ENCODE data around the gene SLC25A33. TPM values are rescaled to one million over a fixed set of nuclear protein-coding genes. Genes with fewer than 3 reads are reported as not detected.

Gene SLC25A33
- total and polyA plus RNA-seq, 2 donors (not counting 1 experiment from before 2014, with no cell fraction given): 2.3 to 5.0 TPM

DNA sequence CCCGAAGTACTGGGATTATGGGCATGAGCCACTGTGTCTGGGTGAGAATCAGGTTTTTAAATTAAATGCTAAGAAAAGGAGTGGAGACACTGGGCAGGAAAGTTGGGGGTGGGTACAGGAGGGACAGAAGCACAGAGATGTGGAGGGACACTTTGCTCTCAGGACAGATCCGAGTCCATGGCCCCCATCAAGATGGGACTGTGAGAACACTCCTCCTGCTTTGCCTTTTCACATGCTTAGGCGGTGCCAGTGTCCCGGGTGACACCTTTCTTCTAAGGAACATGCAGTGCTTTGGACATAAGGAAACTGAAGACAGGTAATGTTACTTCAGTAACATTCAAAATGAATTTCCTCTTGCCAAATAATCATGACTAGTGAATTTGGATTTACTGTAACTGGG, 16.7 kb downstream of the SLC25A33 start:
- H3K79me2 ChIP-seq (ENCODE audit: control insufficient read depth, insufficient read depth, low read length): peaks cover 22% of the 10 kb centered on the region
- no peak for ATAC-seq (ENCODE audit: low read depth)
- no peak overlapping the region for H3K9ac ChIP-seq (ENCODE audit: low read length)
- WGBS (ENCODE audit: insufficient coverage): 100% methylated on average over 2 of the region's 4 CpGs
- CTCF ChIA-PET: no interaction called here
- Mint-ChIP-seq H3K9me3 (ENCODE audit: insufficient read depth) (no peaks in the 10 kb centered on the region), H3K27me3 (no peaks in the 10 kb centered on the region), H3K27ac (no peak overlapping the region), H3K4me1 (peaks cover 9% of the 10 kb centered on the region), H3K4me3 (no peak overlapping the region)
- H3K4me3 ChIP-seq (ENCODE audit: control extremely low read depth in 1 of 5, extremely low read depth in 1 of 5, insufficient read depth in 1 of 5, low read depth in 2 of 5, low read length in 4 of 5): no peak overlapping the region
- peaks cover 6% of the 10 kb centered on the region for H4K20me1 ChIP-seq (ENCODE audit: control insufficient read depth, insufficient read depth, low read length, poor library complexity, severe bottlenecking)
- TF ChIP-seq EZH2 (IDR thresholded peaks at IDR 0.05; ENCODE audit: borderline replicate concordance, insufficient read depth, low read depth, low read length, poor library complexity, severe bottlenecking): no peak
- TF ChIP-seq, protein P1, sequence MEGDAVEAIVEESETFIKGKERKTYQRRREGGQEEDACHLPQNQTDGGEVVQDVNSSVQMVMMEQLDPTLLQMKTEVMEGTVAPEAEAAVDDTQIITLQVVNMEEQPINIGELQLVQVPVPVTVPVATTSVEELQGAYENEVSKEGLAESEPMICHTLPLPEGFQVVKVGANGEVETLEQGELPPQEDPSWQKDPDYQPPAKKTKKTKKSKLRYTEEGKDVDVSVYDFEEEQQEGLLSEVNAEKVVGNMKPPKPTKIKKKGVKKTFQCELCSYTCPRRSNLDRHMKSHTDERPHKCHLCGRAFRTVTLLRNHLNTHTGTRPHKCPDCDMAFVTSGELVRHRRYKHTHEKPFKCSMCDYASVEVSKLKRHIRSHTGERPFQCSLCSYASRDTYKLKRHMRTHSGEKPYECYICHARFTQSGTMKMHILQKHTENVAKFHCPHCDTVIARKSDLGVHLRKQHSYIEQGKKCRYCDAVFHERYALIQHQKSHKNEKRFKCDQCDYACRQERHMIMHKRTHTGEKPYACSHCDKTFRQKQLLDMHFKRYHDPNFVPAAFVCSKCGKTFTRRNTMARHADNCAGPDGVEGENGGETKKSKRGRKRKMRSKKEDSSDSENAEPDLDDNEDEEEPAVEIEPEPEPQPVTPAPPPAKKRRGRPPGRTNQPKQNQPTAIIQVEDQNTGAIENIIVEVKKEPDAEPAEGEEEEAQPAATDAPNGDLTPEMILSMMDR (IDR thresholded peaks at IDR 0.05): no peak
- POLR2A ChIA-PET: no interaction called here
- H3K36me3 ChIP-seq (replicated peaks in 1 of 2; ENCODE audit: control extremely low read depth in 1 of 2, control insufficient read depth in 1 of 2, extremely low read depth in 1 of 2, insufficient read depth in 2 of 2, low read length in 1 of 2): peaks cover 0 to 33% of the 10 kb centered on the region in 2 experiments
- DNase-seq: no peak
- no peaks in the 10 kb centered on the region for H3K27me3 ChIP-seq (replicated peaks in 1 of 4; ENCODE audit: control extremely low read depth in 1 of 4, control insufficient read depth in 3 of 4, insufficient read depth in 4 of 4, low read length in 3 of 4)
- H3K9me3 ChIP-seq (ENCODE audit: control extremely low read depth in 1 of 3, control insufficient read depth in 2 of 3, insufficient read depth in 1 of 3, low read length in 2 of 3): no peaks in the 10 kb centered on the region
- no peaks in the 10 kb centered on the region for H3K4me1 ChIP-seq (ENCODE audit: control insufficient read depth in 2 of 2, insufficient read depth in 2 of 2, low read length in 2 of 2)
- no peak overlapping the region for H2AFZ ChIP-seq (ENCODE audit: insufficient read depth, low read depth, low read length, poor library complexity, severe bottlenecking)
- intact Hi-C loops (cut with micrococcal nuclease): no loop called here
- no peak overlapping the region for H3K27ac ChIP-seq (ENCODE audit: low read length in 2 of 2)
- no peak overlapping the region for H3K4me2 ChIP-seq (replicated peaks; ENCODE audit: low read depth, low read length, poor library complexity, severe bottlenecking)

DNA sequence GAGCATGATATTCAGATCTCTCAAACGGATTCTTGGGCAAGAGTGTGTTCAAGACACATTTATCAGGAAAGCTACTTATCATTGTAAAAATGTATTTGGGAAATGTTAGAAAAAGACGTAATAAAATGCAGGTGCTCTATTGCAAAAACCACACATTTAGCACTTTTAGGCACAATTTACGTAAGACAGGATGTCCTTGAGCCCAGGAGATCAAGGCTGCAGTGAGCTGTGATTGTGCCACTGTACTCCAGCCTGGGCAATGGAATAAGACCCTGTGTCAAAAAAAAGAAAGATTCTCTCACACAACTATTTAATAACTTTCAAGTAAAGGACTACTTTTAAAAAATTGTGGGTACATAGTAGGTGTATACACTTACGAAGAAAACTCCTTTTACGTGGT, 18.4 kb downstream of the SLC25A33 start:
- Mint-ChIP-seq H3K27me3 (no peaks in the 10 kb centered on the region), H3K27ac (no peak overlapping the region), H3K9me3 (ENCODE audit: insufficient read depth) (no peaks in the 10 kb centered on the region), H3K4me3 (no peak overlapping the region), H3K4me1 (peaks cover 6% of the 10 kb centered on the region)
- Histone ChIP-seq H3K4me3 (ENCODE audit: control extremely low read depth in 1 of 5, extremely low read depth in 1 of 5, insufficient read depth in 1 of 5, low read depth in 2 of 5, low read length in 4 of 5) (no peak overlapping the region), H3K4me1 (ENCODE audit: control insufficient read depth in 2 of 2, insufficient read depth in 2 of 2, low read length in 2 of 2) (no peaks in the 10 kb centered on the region), H3K27ac (ENCODE audit: low read length in 2 of 2) (no peak overlapping the region), H3K36me3 (replicated peaks in 1 of 2; ENCODE audit: control extremely low read depth in 1 of 2, control insufficient read depth in 1 of 2, extremely low read depth in 1 of 2, insufficient read depth in 2 of 2, low read length in 1 of 2) (peaks cover 0 to 33% of the 10 kb centered on the region in 2 experiments), H3K9ac (ENCODE audit: low read length) (no peak overlapping the region), H3K9me3 (ENCODE audit: control extremely low read depth in 1 of 3, control insufficient read depth in 2 of 3, insufficient read depth in 1 of 3, low read length in 2 of 3) (no peaks in the 10 kb centered on the region), H3K4me2 (replicated peaks; ENCODE audit: low read depth, low read length, poor library complexity, severe bottlenecking) (no peak overlapping the region), H3K79me2 (ENCODE audit: control insufficient read depth, insufficient read depth, low read length) (peaks cover 16% of the 10 kb centered on the region), H3K27me3 (replicated peaks in 1 of 4; ENCODE audit: control extremely low read depth in 1 of 4, control insufficient read depth in 3 of 4, insufficient read depth in 4 of 4, low read length in 3 of 4) (no peaks in the 10 kb centered on the region), H4K20me1 (ENCODE audit: control insufficient read depth, insufficient read depth, low read length, poor library complexity, severe bottlenecking) (peaks cover 6% of the 10 kb centered on the region), H2AFZ (ENCODE audit: insufficient read depth, low read depth, low read length, poor library complexity, severe bottlenecking) (no peak overlapping the region)
- no peak for TF ChIP-seq EZH2 (IDR thresholded peaks at IDR 0.05; ENCODE audit: borderline replicate concordance, insufficient read depth, low read depth, low read length, poor library complexity, severe bottlenecking)
- TF ChIP-seq, protein P1 (IDR thresholded peaks at IDR 0.05): no peak
- ChIA-PET POLR2A (interaction anchor here (0.6 kb wide), 1 partner anchor 13 kb away, joined by 3 read pairs; no protein-coding TSS in a partner anchor), CTCF (interaction anchor here (0.9 kb wide), 1 partner anchor 8 kb away, joined by 3 read pairs; no protein-coding TSS in a partner anchor)
- ATAC-seq (ENCODE audit: low read depth) (no peak), DNase-seq (no peak)
- intact Hi-C loops (cut with micrococcal nuclease): no loop called here
- 83% methylated on average over 2 of the region's 5 CpGs for WGBS (ENCODE audit: insufficient coverage)

Measured in B cell (primary cell).